Left kidney (tissue), 1 donor: ENCODE data around the gene CLCN5. TPM values are rescaled to one million over a fixed set of nuclear protein-coding genes. Genes with fewer than 3 reads are reported as not detected.

ENCODE experiments used
- polyA plus RNA-seq: library from polyadenylated mRNA; unstranded; fragments of 120-200 nt; gene quantifications from one replicate; pipeline ENCODE4 v1.2.1, GENCODE V29; 2013; ENCODE audit not compliant: insufficient read length

Gene CLCN5
- polyA plus RNA-seq, 1 donor, result 105 TPM

Other genes with a start within 250 kb of the CLCN5 start
- gene PAGE1, start 226.6 kb upstream of the CLCN5 start, polyA plus RNA-seq, result not detected
- gene PAGE4, start 93.3 kb upstream of the CLCN5 start, polyA plus RNA-seq, result 0.30 TPM
- 11.4 TPM for gene USP27X, start 43.1 kb upstream of the CLCN5 start, polyA plus RNA-seq